RWPE2 (cell line): ENCODE data around the gene COL26A1.

Source experiments
- ATAC-seq: fragments of 200-7000 bp; cut with Tn5 transposase; 3 replicates; pipeline ENCODE4 v1.9.1; 2021; ENCODE audit warnings: low read depth
- DNase-seq: peaks from one replicate; pipeline ENCODE4 v3.0.0-alpha.2; 2020; ENCODE audit warnings: low spot score
- H3K27ac ChIP-seq: fragments of 450-650 bp; 2 replicates; pipeline ENCODE4 v1.5.1; 2017; ENCODE audit warnings: mild to moderate bottlenecking; ENCODE audit not compliant: poor library complexity, severe bottlenecking
- H3K27me3 ChIP-seq: fragments of 250-450 bp; sonication (Bioruptor Pico); 2 replicates; pipeline ENCODE4 v1.5.1; 2021; ENCODE audit warnings: mild to moderate bottlenecking, moderate library complexity; ENCODE audit not compliant: insufficient read depth, poor library complexity, severe bottlenecking
- H3K36me3 ChIP-seq: fragments of 250-450 bp; sonication (Bioruptor Pico); 2 replicates; pipeline ENCODE4 v1.5.1; 2020; ENCODE audit warnings: low read depth, mild to moderate bottlenecking, moderate library complexity
- H3K4me1 ChIP-seq: fragments of 250-450 bp; sonication (Bioruptor Pico); 2 replicates; pipeline ENCODE4 v1.5.1; 2021; ENCODE audit warnings: mild to moderate bottlenecking, moderate library complexity; ENCODE audit not compliant: insufficient read depth, poor library complexity, severe bottlenecking
- H3K4me3 ChIP-seq: fragments of 250-450 bp; sonication (Bioruptor Pico); 2 replicates; pipeline ENCODE4 v1.5.1; 2021; ENCODE audit warnings: mild to moderate bottlenecking, moderate library complexity; ENCODE audit not compliant: severe bottlenecking
- H3K9me3 ChIP-seq: fragments of 250-450 bp; sonication (Bioruptor Pico); 2 replicates; pipeline ENCODE4 v1.5.1; 2021; ENCODE audit warnings: mild to moderate bottlenecking, moderate library complexity; ENCODE audit not compliant: severe bottlenecking
- CTCF ChIP-seq: fragments of 450-650 bp; IDR thresholded peaks from one replicate; pipeline ENCODE4 v1.5.1; 2017; ENCODE audit warnings: mild to moderate bottlenecking, moderate library complexity; ENCODE audit not compliant: poor library complexity, severe bottlenecking

COL26A1 gene

DNA sequence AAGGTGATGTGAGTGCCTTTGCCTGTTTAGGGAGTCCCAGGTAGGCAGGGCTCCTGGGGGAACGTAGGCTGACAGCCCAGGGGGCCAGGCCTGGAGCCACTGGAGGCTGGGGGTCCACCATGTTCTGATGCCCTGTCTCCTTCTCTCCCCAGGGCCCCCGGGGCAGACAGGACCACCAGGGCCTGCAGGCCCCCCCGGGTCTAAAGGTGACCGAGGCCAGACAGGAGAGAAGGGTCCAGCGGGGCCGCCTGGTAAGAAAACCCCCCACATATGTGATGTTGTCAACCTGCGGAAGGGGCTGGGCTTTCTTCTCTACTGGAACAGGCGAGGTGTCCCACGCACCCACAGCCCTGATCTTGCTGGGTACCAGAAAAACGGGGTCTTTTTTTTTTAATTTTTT lies 181.2 kb downstream of the COL26A1 start:
- no peaks in the 10 kb centered on the region for H3K27me3 ChIP-seq
- H3K4me3 ChIP-seq = no peak overlapping the region
- H3K9me3 ChIP-seq = no peaks in the 10 kb centered on the region
- no peak for DNase-seq
- H3K27ac ChIP-seq = no peak overlapping the region
- TF ChIP-seq CTCF = no peak
- no peaks in the 10 kb centered on the region for H3K36me3 ChIP-seq
- no peak for ATAC-seq
- H3K4me1 ChIP-seq = no peaks in the 10 kb centered on the region

- H3K36me3 ChIP-seq = no peaks in the 10 kb centered on the region
- no peak for TF ChIP-seq CTCF
- DNase-seq (peak; percentile 44), ATAC-seq (no peak)
- H3K27ac ChIP-seq = no peak overlapping the region
- H3K27me3 ChIP-seq = no peaks in the 10 kb centered on the region
- no peak overlapping the region for H3K4me3 ChIP-seq
- no peaks in the 10 kb centered on the region for H3K4me1 ChIP-seq
- H3K9me3 ChIP-seq = no peaks in the 10 kb centered on the region
Observed at GRCh38 chr7:101545441-101546190, 182.9 kb downstream of the COL26A1 start.

GRCh38 chr7:101546308-101546936 lies 183.7 kb downstream of the COL26A1 start:
- no peaks in the 10 kb centered on the region for H3K9me3 ChIP-seq
- DNase-seq (peak; percentile 33), ATAC-seq (no peak)
- H3K27ac ChIP-seq = no peak overlapping the region
- no peaks in the 10 kb centered on the region for H3K27me3 ChIP-seq
- H3K36me3 ChIP-seq = no peaks in the 10 kb centered on the region
- H3K4me1 ChIP-seq = no peaks in the 10 kb centered on the region
- no peak for TF ChIP-seq CTCF
- no peak overlapping the region for H3K4me3 ChIP-seq

DNA sequence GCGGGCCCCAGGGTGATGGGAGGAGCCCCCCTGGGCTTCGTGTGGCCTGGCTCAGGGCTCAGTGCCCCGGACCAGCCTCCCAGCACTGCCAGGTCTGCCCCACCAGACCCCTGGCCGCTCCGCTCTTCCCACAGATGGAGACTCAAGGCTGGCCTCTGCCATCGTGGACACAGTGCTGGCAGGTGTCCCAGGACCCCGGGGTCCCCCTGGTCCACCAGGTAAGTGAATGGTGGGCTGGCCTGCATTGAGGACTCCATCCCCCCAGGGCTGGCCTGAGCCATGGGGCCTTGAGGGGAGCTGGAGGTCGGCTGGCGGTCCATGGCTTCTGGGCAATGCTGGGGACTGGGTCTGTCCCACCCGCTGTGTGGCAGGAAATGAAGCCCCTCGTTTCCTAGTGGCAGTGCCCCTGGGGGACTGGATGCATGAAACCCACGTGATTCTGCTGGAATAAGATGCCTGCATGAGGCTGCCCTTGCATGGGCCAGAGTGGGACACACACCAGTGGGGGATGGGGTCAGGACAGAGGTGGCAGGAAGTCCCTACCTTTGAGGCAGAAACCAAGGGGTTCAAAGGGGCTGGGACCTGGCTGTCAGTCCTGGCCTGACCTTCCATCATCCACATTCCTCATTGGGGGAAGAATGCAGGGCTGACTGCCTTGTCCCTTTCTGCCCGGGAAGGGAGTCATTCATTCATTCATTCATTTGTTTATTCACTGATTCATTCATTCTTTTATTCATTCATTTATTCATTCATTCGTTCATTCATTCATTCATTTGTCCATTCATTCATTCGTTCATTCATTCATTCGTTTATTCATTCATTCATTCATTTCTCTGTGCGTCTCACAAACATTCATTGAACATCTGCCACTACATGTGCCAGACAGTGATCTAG lies 184.6 kb downstream of the COL26A1 start:
- no peak overlapping the region for H3K4me3 ChIP-seq
- no peak for DNase-seq
- no peak for ATAC-seq
- no peaks in the 10 kb centered on the region for H3K27me3 ChIP-seq
- H3K9me3 ChIP-seq = no peaks in the 10 kb centered on the region
- no peaks in the 10 kb centered on the region for H3K4me1 ChIP-seq
- TF ChIP-seq CTCF = no peak
- H3K36me3 ChIP-seq = no peaks in the 10 kb centered on the region
- no peak overlapping the region for H3K27ac ChIP-seq
